NCI-H510A treated with DMSO at 0.1 percent for 48 hours (cell line): Measurements from ENCODE around the gene TNFRSF17.
"Not testable (repeated sequence)": the region's sequence is repeated elsewhere in the genome, so short reads cannot be mapped to it uniquely, and the experiment has no call there.

Experiments used
- DNase-seq: peaks from one replicate; lab custom pipeline; 2025; lab: John Stamatoyannopoulos, UW

Gene TNFRSF17

GRCh38 chr16:11970292-11970691, 5.3 kb downstream of the TNFRSF17 start:
- not testable (repeated sequence) for DNase-seq

- DNase-seq = no peak
Measured at GRCh38 chr16:11972128-11972527, 7.1 kb downstream of the TNFRSF17 start.

- DNase-seq = no peak
Measured at GRCh38 chr16:11973070-11973469, 8.1 kb downstream of the TNFRSF17 start.

DNA sequence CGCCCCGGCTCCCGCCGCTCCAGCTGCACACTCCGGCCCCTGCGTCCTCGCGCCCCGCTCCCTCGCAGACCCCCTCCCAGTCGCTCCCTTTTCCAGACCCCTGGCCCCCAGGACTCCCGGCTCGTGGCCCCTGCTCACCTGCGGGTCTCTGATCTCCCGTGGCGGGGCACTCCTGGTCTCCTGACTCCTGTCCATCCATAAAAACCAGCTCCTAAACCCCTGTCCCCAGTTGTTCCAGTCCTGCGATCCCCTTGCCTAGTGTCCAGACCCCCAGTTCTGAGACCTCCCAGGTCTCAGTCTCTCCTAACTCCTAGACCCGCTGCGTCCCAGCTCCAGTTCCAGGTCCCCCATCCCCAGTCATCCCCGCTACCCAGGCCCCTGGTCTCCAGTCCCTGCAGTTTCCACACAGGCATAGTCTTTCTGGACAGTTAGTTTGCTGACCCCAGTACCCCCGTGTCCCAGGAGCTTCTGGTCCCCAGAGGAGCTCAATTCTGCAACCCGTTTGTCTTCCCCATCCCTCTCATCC, 11.9 kb downstream of the TNFRSF17 start:
- no peak for DNase-seq

- no peak for DNase-seq
Measured at GRCh38 chr16:11977376-11978041, 12.5 kb downstream of the TNFRSF17 start.

GRCh38 chr16:11978080-11978479, 13.1 kb downstream of the TNFRSF17 start:
- no peak for DNase-seq

DNA sequence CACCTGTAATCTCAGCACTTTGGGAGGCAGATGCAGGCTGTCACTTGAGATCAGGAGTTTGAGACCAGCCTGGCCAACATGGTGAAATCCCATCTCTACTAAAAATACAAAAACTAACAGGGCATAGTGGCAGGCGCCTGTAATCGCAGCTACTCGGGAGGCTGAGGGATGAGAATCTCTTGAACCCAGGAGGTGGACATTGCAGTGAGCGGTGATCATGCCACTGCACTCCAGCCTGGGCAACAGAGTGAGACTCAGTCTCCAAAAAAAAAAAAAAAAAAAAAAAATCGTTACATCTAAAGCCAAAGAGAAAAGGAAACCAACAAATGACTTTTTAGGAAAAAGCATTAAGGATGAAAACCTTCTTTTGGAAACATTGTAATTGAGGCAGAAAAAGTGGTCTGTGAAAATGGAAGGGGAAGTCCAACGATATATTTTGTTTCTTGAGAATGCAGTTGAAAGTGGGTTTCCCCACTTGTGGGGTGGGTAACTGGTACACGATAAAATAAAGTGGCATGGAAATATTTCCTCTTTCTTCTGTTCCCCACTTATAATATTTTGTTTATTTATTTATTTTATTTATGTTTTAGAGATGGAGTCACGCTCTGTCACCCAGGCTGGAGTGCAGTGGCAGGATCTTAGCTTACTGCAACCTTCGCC, 14.1 kb downstream of the TNFRSF17 start:
- DNase-seq = no peak

DNA sequence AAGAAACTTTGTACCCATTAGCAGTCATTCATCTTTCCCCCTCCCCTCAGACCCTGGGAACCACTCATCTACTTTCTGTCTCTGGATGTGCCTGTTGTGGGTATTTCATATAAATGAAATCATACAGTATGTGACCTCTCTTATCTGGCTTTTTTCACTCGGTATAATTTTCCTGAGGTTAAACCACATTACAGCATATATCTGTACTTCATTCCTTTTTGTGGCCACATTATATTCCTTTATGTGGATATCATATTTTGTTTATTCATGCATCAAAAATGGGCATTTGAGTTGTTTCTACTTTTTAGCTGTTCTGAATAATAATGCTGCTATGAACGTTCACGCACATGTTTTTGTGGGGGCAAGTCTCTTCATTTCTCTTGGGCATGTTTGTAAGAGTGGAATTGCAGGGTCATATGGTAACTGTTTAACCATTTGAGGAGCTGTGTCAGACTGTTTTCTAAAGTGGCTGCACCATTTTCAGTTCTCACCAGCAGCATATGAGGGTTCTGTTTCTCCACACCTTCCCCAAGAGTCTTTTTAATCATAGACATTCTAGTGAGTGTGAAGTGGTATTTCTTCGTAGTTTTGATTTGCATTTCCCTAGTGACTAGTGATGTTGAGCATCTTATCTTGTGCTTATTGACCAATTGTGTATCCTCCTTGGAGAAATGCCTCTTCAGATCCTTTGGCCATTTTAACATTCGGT, 15.3 kb downstream of the TNFRSF17 start:
- no peak for DNase-seq

GRCh38 chr16:11985250-11985649, 20.2 kb downstream of the TNFRSF17 start:
- no peak for DNase-seq

DNA sequence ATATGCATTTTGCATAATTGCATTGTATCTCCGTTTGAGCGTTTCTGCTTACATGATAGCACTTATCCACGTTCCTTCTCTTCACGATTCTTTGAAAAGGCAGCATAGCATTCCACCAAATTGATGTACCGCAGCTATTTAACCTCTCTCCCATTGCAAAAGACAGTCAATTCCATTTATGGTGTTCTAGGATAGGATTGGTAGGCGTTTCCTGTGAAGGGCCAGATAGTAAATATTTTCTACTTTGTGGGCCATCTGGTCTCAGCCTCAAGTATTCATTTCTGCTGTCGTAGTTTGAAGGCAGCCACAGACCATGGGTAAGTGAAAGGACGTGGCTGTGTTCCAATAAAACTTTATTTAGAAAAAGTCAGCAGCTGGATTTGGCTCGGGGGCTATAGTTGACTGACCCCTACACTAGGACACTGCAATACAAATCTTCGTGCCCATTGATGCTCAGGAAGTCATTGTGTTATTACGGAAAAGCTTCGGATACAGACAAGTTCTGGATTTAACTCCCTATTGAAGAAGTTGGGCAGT, 21.6 kb downstream of the TNFRSF17 start:
- DNase-seq = no peak

DNA sequence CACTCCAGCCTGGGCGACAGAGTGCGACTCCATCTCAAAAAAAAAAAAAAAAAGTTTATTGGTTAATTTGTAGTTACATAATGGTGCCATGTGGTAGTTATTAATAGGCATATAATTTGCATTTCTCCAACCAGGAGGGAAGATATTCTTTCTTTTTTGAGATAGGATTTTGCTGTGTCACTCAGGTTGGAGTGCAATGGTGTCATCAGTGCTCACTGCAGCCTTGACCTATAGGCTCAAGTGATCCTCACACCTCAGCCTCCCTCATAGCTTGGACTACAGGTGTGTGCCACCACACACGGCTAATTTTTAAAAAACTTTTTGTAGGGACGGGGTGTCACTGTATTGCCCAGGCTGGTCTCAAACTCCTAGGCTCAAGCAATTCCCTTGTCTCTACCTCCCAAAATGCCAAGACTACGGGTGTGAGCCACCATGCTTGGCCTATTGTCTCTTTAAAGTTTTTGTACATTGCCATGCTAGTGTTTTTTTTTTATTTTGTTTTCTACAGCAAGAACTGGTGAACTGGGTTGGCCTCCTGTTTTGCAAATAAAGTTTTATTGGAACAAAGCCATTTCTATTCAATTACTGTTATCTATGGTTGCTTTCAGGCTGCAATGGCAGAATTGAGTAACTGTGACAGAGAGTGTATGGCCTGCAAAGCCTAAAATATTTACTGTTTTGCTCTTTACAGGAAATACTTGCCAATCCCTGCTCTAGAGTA, 23.4 kb downstream of the TNFRSF17 start:
- DNase-seq = no peak

DNA sequence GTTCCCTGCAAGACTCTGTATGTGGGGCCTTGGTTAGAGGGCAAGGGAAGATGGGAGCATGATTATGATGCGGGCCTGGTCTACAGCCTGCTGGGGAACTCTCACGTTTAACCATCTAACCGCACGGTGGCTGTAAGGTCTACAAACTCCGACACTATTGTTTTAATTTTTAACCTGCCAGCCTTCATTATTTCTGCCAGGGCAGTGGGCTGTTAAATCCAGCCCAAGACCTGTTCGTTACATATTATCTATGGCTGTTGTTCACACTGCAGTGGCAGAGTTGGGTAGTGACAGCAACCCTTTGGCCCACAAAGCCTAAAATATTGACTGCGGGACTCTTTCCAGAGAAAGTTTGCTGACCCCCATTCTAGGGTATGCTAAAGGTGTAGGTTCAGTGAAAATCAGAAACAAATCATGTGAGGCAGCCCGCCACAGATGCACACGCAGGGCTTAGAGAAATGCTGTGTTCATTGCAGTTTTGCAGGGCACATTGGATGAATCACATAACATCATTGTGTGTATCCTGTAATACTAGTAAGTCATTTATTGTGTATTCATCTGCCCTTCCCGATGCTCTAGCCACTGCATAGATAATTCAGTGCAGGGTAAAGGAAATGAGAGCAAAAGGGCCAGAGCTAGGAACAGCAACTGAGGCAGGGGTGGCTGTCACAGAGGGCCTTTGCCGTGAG, 25.8 kb downstream of the TNFRSF17 start:
- no peak for DNase-seq

- DNase-seq = no peak
Measured at GRCh38 chr16:11992008-11992584, 27.1 kb downstream of the TNFRSF17 start.

GRCh38 chr16:11992586-11993524, 27.8 kb downstream of the TNFRSF17 start:
- no peak for DNase-seq

- DNase-seq = no peak
Measured at GRCh38 chr16:11994143-11995119, 29.4 kb downstream of the TNFRSF17 start.

DNA sequence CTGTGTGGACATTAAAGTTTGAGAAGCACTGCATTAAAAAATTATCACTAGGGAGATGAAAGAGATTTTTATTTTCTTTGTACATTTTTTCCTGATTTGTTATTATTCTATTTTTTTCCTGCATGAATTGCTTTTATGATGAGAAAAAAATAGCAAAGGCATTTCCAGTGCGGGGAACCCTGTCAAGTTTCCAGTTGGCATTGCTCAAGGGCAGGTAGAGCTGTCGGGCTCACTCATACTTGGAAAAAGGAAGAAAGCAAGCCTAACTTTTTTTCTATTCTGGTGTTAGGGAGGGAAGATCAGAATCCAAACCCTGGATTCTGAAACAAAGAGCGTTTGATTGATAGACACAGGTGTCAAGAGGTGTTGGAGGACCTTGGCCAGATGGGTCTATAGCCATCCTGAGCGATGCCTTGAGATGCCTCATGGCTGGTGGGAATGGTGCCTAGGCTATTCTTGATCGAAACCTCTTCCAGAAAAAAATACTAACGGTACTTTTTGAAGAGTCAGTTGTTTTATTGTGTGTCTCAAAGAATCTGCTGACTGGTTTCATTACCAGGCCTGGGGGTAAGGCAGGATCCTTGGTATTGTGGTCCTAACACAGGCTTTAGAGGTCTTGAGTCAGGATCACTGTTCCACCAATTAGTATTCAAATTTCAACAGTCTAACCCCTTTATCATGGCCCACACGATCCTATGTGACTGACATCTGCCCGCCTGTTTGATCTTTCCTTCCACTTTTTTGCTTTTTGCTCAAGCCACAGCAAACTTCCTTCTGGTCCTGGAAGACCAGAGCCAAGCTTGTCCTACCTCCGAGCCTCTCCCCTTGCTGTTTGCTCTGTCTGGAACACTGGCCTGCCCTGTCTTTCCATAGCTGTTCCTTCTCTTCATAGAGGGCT, 31.7 kb downstream of the TNFRSF17 start:
- no peak for DNase-seq

DNA sequence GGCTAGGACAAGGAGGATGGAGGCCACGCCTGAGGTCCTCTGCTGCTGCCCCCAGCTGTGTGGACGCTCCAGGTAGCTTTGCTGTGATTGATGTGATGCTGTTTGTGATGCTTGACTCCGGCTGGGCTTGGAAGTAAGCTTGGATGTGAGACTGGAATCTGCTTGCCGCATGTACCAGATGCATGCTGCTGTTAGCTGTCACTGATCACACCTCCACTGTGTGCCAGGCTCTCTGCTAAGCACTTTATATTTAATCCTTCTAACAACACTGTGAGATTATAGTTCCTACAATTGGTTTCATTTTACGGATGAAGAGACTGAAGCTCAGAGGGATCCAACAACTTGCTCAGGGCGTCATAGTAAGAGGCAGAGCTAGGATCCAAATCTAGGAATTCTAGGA, 35.0 kb downstream of the TNFRSF17 start:
- DNase-seq = no peak
